GM21381 (cell line): Measurements from ENCODE around the gene DDX39B.
A peak's percentile ranks its signal among the peaks of the same experiment; 100 is the strongest.
"Not testable (repeated sequence)": the region's sequence is repeated elsewhere in the genome, so short reads cannot be mapped to it uniquely, and the experiment has no call there.

Source experiments
- ATAC-seq: cut with Tn5 transposase; IDR thresholded peaks from one replicate; pipeline ENCODE4 v1.9.1; 2021; ENCODE audit warnings: mild to moderate bottlenecking, moderate library complexity; ENCODE audit not compliant: unreplicated experiment

Gene DDX39B

GRCh38 chr6:31541658-31542521 lies at the start of gene DDX39B:
Gene DDX39B, minus strand, starts transcription at chr6:31542003. Its CDS starts 1,471 bp downstream, at chr6:31540532.
- ATAC-seq, result peak; percentile 56

- not testable (repeated sequence) for ATAC-seq
These were observed 48.9 kb upstream of the DDX39B start for GRCh38 chr6:31590691-31591090.

- no peak for ATAC-seq
These were observed 47.3 kb upstream of the DDX39B start for GRCh38 chr6:31588871-31589650.

GRCh38 chr6:31587791-31588777 lies 46.3 kb upstream of the DDX39B start:
- ATAC-seq, result no peak

- ATAC-seq, result no peak
These were observed 44.9 kb upstream of the DDX39B start for GRCh38 chr6:31586599-31587281.

- ATAC-seq, result no peak
These were observed 44.2 kb upstream of the DDX39B start, which contains the start of gene LST1 for GRCh38 chr6:31586008-31586407. Gene LST1, plus strand, starts transcription at chr6:31586277. Its CDS starts 1,023 bp downstream, at chr6:31587300.

- ATAC-seq, result no peak
These were observed 43.7 kb upstream of the DDX39B start for GRCh38 chr6:31585491-31585890.

GRCh38 chr6:31582230-31582643 lies 40.4 kb upstream of the DDX39B start, which contains the start of gene LTB:
Gene LTB, minus strand, starts transcription at chr6:31582424. Its CDS starts 7 bp downstream, at chr6:31582417.
- no peak for ATAC-seq

GRCh38 chr6:31581434-31582229 lies 39.8 kb upstream of the DDX39B start:
- ATAC-seq, result no peak

GRCh38 chr6:31580807-31581433 lies 39.1 kb upstream of the DDX39B start:
- no peak for ATAC-seq

GRCh38 chr6:31580438-31580740 lies 38.6 kb upstream of the DDX39B start:
- no peak for ATAC-seq

GRCh38 chr6:31579546-31580437 lies 38.0 kb upstream of the DDX39B start:
- ATAC-seq, result no peak

- ATAC-seq, result no peak
These were observed 37.3 kb upstream of the DDX39B start for GRCh38 chr6:31579119-31579505.

- no peak for ATAC-seq
These were observed 36.6 kb upstream of the DDX39B start for GRCh38 chr6:31578184-31579118.

- ATAC-seq, result no peak
These were observed 35.8 kb upstream of the DDX39B start for GRCh38 chr6:31577579-31577966.

- no peak for ATAC-seq
These were observed 35.2 kb upstream of the DDX39B start for GRCh38 chr6:31576897-31577578.
